Measurements from ENCODE around the gene ANTXR1.

The ANTXR1 gene

GRCh38 chr2:69275490-69275889, 262.5 kb downstream of the ANTXR1 start:
- no peaks in the 10 kb centered on the region for H3K9me2 ChIP-seq (replicated peaks; ENCODE audit: low read depth, low read length)
- H3K9me3 ChIP-seq (ENCODE audit: insufficient read depth, low read depth, low read length), result no peaks in the 10 kb centered on the region
- no peak for TF ChIP-seq EZH2phosphoT487 (IDR thresholded peaks at IDR 0.05; ENCODE audit: borderline replicate concordance)
- TF ChIP-seq, protein P1, sequence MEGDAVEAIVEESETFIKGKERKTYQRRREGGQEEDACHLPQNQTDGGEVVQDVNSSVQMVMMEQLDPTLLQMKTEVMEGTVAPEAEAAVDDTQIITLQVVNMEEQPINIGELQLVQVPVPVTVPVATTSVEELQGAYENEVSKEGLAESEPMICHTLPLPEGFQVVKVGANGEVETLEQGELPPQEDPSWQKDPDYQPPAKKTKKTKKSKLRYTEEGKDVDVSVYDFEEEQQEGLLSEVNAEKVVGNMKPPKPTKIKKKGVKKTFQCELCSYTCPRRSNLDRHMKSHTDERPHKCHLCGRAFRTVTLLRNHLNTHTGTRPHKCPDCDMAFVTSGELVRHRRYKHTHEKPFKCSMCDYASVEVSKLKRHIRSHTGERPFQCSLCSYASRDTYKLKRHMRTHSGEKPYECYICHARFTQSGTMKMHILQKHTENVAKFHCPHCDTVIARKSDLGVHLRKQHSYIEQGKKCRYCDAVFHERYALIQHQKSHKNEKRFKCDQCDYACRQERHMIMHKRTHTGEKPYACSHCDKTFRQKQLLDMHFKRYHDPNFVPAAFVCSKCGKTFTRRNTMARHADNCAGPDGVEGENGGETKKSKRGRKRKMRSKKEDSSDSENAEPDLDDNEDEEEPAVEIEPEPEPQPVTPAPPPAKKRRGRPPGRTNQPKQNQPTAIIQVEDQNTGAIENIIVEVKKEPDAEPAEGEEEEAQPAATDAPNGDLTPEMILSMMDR (conservative IDR thresholded peaks at IDR 0.05; ENCODE audit: low read length), result no peak

DNA sequence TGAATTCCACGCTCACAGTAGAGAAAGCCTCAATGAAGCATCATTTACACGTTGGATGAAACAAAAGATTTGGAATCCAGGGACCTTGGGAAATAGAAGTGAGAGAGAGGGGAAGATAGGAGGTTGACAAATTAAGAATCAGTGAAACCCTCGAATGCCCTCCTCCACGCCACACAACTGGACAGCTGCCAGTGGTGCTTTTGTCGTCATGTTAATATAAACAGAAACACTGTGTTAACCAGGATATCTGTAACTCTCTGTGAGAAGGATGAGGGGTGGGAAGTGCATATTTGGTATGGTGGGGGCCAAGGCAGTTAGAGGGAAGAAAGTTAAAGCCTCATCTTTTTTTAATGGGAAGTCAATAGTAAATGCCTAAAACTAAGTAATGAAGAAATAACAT, 265.4 kb downstream of the ANTXR1 start:
- Histone ChIP-seq H3K4me1 (ENCODE audit: insufficient read depth, low read length, poor library complexity, severe bottlenecking) (peaks cover 8% of the 10 kb centered on the region), H3K9me3 (ENCODE audit: insufficient read depth, low read depth, low read length) (no peaks in the 10 kb centered on the region), H3K9ac (ENCODE audit: low read depth, low read length, poor library complexity, severe bottlenecking) (no peak overlapping the region), H4K20me1 (ENCODE audit: insufficient read depth, low read length, poor library complexity, severe bottlenecking) (no peaks in the 10 kb centered on the region), H3K9me2 (replicated peaks; ENCODE audit: low read depth, low read length) (no peaks in the 10 kb centered on the region), H3K4me3 (ENCODE audit: low read length, poor library complexity, severe bottlenecking) (no peak overlapping the region), H3K36me3 (ENCODE audit: insufficient read depth, low read length) (no peaks in the 10 kb centered on the region), H2AFZ (ENCODE audit: low read length) (no peak overlapping the region), H3K4me2 (ENCODE audit: low read depth, low read length, poor library complexity, severe bottlenecking) (no peak overlapping the region), H3K79me2 (ENCODE audit: insufficient read depth, low read length) (no peaks in the 10 kb centered on the region), H3K27me3 (ENCODE audit: insufficient read depth, low read length, poor library complexity, severe bottlenecking) (no peaks in the 10 kb centered on the region), H3F3A (ENCODE audit: low read depth) (no peaks in the 10 kb centered on the region)
- no peak for TF ChIP-seq EZH2phosphoT487 (IDR thresholded peaks at IDR 0.05; ENCODE audit: borderline replicate concordance)
- TF ChIP-seq, protein P1 (conservative IDR thresholded peaks at IDR 0.05; ENCODE audit: low read length), result no peak

More at GRCh38 chr2:69275490-69275889, 262.5 kb downstream of the ANTXR1 start:
- H3K79me2 ChIP-seq (ENCODE audit: insufficient read depth, low read length), result no peaks in the 10 kb centered on the region
- peaks cover 8% of the 10 kb centered on the region for H3K4me1 ChIP-seq (ENCODE audit: insufficient read depth, low read length, poor library complexity, severe bottlenecking)
- H2AFZ ChIP-seq (ENCODE audit: low read length), result no peak overlapping the region
- no peak overlapping the region for H3K4me2 ChIP-seq (ENCODE audit: low read depth, low read length, poor library complexity, severe bottlenecking)
- H3F3A ChIP-seq (ENCODE audit: low read depth), result no peaks in the 10 kb centered on the region
- H3K4me3 ChIP-seq (ENCODE audit: low read length, poor library complexity, severe bottlenecking), result no peak overlapping the region
- no peaks in the 10 kb centered on the region for H3K36me3 ChIP-seq (ENCODE audit: insufficient read depth, low read length)
- no peak overlapping the region for H3K9ac ChIP-seq (ENCODE audit: low read depth, low read length, poor library complexity, severe bottlenecking)
- H3K27me3 ChIP-seq (ENCODE audit: insufficient read depth, low read length, poor library complexity, severe bottlenecking), result no peaks in the 10 kb centered on the region
- H4K20me1 ChIP-seq (ENCODE audit: insufficient read depth, low read length, poor library complexity, severe bottlenecking), result no peaks in the 10 kb centered on the region

GRCh38 chr2:69279211-69279610, 266.2 kb downstream of the ANTXR1 start:
- Histone ChIP-seq H3K4me2 (ENCODE audit: low read depth, low read length, poor library complexity, severe bottlenecking) (no peak overlapping the region), H3F3A (ENCODE audit: low read depth) (no peaks in the 10 kb centered on the region), H3K36me3 (ENCODE audit: insufficient read depth, low read length) (no peaks in the 10 kb centered on the region), H3K27me3 (ENCODE audit: insufficient read depth, low read length, poor library complexity, severe bottlenecking) (no peaks in the 10 kb centered on the region), H3K9me3 (ENCODE audit: insufficient read depth, low read depth, low read length) (no peaks in the 10 kb centered on the region), H3K79me2 (ENCODE audit: insufficient read depth, low read length) (no peaks in the 10 kb centered on the region), H3K9ac (ENCODE audit: low read depth, low read length, poor library complexity, severe bottlenecking) (no peak overlapping the region), H3K4me1 (ENCODE audit: insufficient read depth, low read length, poor library complexity, severe bottlenecking) (peaks cover 8% of the 10 kb centered on the region), H2AFZ (ENCODE audit: low read length) (no peak overlapping the region), H3K4me3 (ENCODE audit: low read length, poor library complexity, severe bottlenecking) (no peak overlapping the region), H3K9me2 (replicated peaks; ENCODE audit: low read depth, low read length) (no peaks in the 10 kb centered on the region), H4K20me1 (ENCODE audit: insufficient read depth, low read length, poor library complexity, severe bottlenecking) (no peaks in the 10 kb centered on the region)
- TF ChIP-seq EZH2phosphoT487 (IDR thresholded peaks at IDR 0.05; ENCODE audit: borderline replicate concordance), result no peak
- TF ChIP-seq, protein P1 (conservative IDR thresholded peaks at IDR 0.05; ENCODE audit: low read length), result no peak
